Colonic mucosa (tissue), 4 donors: ENCODE data around the gene CXorf58. TPM values are rescaled to one million over a fixed set of nuclear protein-coding genes. Genes with fewer than 3 reads are reported as not detected.
"Not testable (repeated sequence)": the region's sequence is repeated elsewhere in the genome, so short reads cannot be mapped to it uniquely, and the experiment has no call there.

ENCODE experiments used
- DNase-seq: peaks from one replicate; pipeline ENCODE4 v3.0.0-alpha.2; 2020
- H3K27ac ChIP-seq: fragments of 200-600 bp; one replicate; pipeline ENCODE4 v1.8.0; 2021
- H3K27me3 ChIP-seq: fragments of 200-600 bp; one replicate; pipeline ENCODE4 v1.8.0; 2021
- H3K36me3 ChIP-seq: fragments of 200-600 bp; one replicate; pipeline ENCODE4 v1.8.0; 2021
- H3K4me1 ChIP-seq: fragments of 200-600 bp; one replicate; pipeline ENCODE4 v1.8.0; 2021; ENCODE audit warnings: mild to moderate bottlenecking
- H3K4me3 ChIP-seq: fragments of 200-600 bp; one replicate; pipeline ENCODE4 v1.8.0; 2021
- H3K9ac ChIP-seq, 2 donors: one replicate each; pipeline ENCODE4 v1.7.0; 2013; ENCODE audit warnings: control low read depth in 2 of 2, low read depth in 2 of 2, low read length in 2 of 2
- H3K9me3 ChIP-seq: fragments of 200-600 bp; one replicate; pipeline ENCODE4 v1.8.0; 2021
- intact Hi-C: fragments of 100-400 bp; cut with DNase I; formaldehyde crosslinking; loops from one replicate; pipeline ENCODE4 v1.14.1; 2022
- total RNA-seq, 2 donors: library from RNA; stranded (reverse); fragmentation: NEBNext Ultra II Directional in 1 of 2; extraction: Animal tissue kit (Norgen Biotek cat#: 25700) in 1 of 2; gene quantifications; one replicate each; pipeline ENCODE4 v1.2.1, GENCODE V29; 2021
- TF ChIP-seq, protein P1 (sequence below): fragments of 200-600 bp; IDR thresholded peaks from one replicate; pipeline ENCODE4 v1.8.0; 2022; ENCODE audit warnings: antibody characterized with exemption, mild to moderate bottlenecking
- donor health status: healthy.
- donor health status: DM: no; HTN: no; CAD: no.
- donor health status: DM: no; HTN: no; CAD: no.

Gene CXorf58, protein sequence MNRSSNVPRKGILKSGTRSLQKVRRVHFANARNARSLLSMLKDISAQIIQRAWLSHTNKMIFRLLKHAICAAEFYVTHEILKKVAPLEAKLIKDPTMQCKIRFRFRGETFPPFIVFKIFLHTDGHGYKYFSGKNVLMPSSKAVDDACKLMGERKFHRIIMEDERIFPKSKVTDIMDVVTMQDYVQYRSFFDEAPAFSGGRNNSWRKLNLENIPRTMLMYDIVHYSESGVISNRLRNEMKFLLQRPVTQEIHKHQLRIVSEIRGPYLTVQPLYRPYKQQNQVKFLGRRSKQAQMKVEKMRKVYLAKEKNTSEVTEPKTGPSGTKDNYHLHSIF
- not detected for total RNA-seq

DNA sequence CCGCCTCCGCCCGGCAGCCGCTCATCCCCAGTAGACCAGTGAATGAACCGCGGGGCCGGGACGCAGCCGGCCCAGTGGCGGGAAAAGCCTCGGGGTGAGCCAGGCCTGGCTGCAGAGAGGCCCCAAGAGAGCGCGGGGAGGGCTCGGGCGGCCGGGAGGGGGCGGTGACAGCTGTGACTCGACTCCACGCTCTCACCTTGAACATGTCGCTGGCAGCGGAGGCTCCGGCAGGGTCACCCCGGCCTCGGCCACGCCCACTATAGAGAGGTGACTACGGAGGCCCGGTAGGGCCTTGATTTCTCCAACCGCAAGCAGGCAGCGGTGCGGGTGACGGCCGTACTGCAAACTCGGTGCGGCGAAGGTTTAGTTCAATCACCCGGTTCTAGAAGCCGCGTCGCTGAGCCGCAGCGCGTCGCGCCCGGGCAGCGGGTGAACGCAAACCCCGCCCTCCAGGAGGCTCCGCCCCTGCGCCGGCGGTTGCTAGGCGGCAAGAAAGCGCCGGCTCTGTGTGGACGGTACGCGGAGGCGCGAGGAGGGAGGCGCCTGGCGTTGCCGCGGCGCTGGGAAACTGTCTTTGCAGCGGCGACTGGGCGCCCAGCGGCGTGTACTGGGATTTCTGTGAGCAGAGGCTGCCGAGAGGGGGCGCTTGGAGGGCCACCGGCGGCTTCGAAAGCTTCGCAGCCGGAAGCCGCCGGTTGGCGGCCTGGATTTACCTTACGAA is at the start of gene CXorf58, which contains the start of gene APOO:
TSS of gene CXorf58 (plus strand) at position 509 of the 721 bp plus-strand sequence. CDS start 2,297 bp downstream, outside the sequence.
TSS of gene APOO (minus strand) at position 441 of the 721 bp plus-strand sequence. CDS start at position 205, 236 bp downstream.
- no peaks in the 10 kb centered on the region for H3K27me3 ChIP-seq
- intact Hi-C loops = loop anchor here (5.0 kb wide), 1 partner anchor 145 kb away; the partner anchor contains the start of gene EIF2S3
- H3K27ac ChIP-seq = peak within 1 kb of the TSS; percentile 77
- peak; percentile 88 for DNase-seq
- H3K4me1 ChIP-seq = no peaks in the 10 kb centered on the region
- no peaks in the 10 kb centered on the region for H3K36me3 ChIP-seq
- H3K9me3 ChIP-seq = no peaks in the 10 kb centered on the region
- peak within 1 kb of the TSS; percentile 66 to 79 for H3K9ac ChIP-seq
- TF ChIP-seq, protein P1, sequence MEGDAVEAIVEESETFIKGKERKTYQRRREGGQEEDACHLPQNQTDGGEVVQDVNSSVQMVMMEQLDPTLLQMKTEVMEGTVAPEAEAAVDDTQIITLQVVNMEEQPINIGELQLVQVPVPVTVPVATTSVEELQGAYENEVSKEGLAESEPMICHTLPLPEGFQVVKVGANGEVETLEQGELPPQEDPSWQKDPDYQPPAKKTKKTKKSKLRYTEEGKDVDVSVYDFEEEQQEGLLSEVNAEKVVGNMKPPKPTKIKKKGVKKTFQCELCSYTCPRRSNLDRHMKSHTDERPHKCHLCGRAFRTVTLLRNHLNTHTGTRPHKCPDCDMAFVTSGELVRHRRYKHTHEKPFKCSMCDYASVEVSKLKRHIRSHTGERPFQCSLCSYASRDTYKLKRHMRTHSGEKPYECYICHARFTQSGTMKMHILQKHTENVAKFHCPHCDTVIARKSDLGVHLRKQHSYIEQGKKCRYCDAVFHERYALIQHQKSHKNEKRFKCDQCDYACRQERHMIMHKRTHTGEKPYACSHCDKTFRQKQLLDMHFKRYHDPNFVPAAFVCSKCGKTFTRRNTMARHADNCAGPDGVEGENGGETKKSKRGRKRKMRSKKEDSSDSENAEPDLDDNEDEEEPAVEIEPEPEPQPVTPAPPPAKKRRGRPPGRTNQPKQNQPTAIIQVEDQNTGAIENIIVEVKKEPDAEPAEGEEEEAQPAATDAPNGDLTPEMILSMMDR = peak; percentile 58
- peak within 1 kb of the TSS; percentile 49 for H3K4me3 ChIP-seq

GRCh38 chrX:23859238-23859637 is 48.6 kb upstream of the CXorf58 start:
- H3K36me3 ChIP-seq, intact Hi-C loops, H3K4me1 ChIP-seq, H3K27me3 ChIP-seq, H3K9ac ChIP-seq, H3K9me3 ChIP-seq, DNase-seq, H3K4me3 ChIP-seq, H3K27ac ChIP-seq: not testable (repeated sequence)

DNA sequence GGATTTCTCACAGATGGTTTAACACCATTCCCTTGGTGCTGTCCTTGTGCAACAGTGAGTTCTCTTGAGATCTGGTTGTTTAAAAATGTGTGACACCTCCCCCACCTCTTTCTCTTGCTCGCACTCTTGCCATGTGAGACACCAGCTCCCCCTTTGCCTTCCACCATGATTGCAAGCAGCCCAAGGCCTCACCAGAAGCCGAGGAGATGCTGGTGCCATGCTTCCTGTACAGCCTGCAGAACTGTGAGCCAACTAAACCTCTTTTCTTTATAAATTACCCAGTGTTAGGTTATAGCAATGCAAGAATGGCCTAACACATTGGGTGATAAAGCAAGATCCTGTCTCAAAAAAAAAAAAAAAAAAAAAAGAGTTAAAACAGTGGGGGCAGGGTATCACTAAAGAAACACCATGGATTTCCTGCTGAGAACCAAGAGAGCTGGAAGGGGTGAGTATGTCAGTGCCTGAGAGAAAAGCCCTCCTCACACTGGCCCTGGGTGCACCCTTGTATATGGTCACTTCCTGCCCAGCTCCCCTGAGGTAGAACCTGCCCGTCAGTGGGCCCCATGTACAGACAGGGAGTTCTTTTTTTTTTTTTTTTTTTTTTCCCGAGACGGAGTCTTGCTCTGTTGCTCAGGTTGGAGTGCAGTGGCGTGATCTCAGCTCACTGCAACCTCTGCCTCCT is 46.5 kb upstream of the CXorf58 start:
- intact Hi-C loops = no loop called here
- TF ChIP-seq, protein P1 = no peak
- no peak overlapping the region for H3K27ac ChIP-seq
- no peaks in the 10 kb centered on the region for H3K9me3 ChIP-seq
- no peak for DNase-seq
- H3K4me3 ChIP-seq = no peak overlapping the region
- H3K4me1 ChIP-seq = no peaks in the 10 kb centered on the region
- H3K9ac ChIP-seq = no peak overlapping the region
- no peaks in the 10 kb centered on the region for H3K27me3 ChIP-seq
- no peaks in the 10 kb centered on the region for H3K36me3 ChIP-seq

DNA sequence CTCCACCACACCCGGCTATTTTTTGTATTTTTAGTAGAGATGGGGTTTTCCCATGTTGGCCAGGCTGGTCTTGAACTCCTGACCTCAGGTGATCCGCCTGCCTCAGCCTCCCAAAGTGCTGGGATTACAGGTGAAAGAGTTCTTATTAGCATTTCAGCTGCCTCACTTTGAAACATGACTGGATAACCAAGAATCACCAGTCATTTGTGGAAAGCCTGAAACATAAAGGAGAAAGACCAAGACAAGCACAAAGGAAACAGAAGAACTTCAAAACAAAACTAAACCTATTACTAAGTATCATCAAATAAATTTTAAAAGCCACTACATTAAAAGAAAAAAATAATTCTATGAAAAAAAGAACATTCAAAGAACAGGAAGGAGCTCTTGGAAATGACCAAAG is 45.9 kb upstream of the CXorf58 start:
- H3K9me3 ChIP-seq, intact Hi-C loops, H3K4me1 ChIP-seq, H3K27ac ChIP-seq, H3K9ac ChIP-seq, H3K4me3 ChIP-seq, H3K27me3 ChIP-seq, DNase-seq, H3K36me3 ChIP-seq: not testable (repeated sequence)

GRCh38 chrX:23864742-23865326 is 43.0 kb upstream of the CXorf58 start:
- Histone ChIP-seq H3K4me1 (no peaks in the 10 kb centered on the region), H3K9me3 (no peaks in the 10 kb centered on the region), H3K27me3 (no peaks in the 10 kb centered on the region), H3K36me3 (no peaks in the 10 kb centered on the region), H3K4me3 (no peak overlapping the region), H3K9ac (no peak overlapping the region), H3K27ac (no peak overlapping the region)
- intact Hi-C loops = no loop called here
- no peak for DNase-seq
- TF ChIP-seq, protein P1 = no peak

- Histone ChIP-seq H3K27ac (no peak overlapping the region), H3K9me3 (no peaks in the 10 kb centered on the region), H3K4me1 (no peaks in the 10 kb centered on the region), H3K27me3 (no peaks in the 10 kb centered on the region), H3K4me3 (no peak overlapping the region), H3K9ac (no peak overlapping the region), H3K36me3 (no peaks in the 10 kb centered on the region)
- no peak for DNase-seq
- TF ChIP-seq, protein P1 = no peak
- intact Hi-C loops = no loop called here
Measured at GRCh38 chrX:23870041-23870440, 37.8 kb upstream of the CXorf58 start.
